SIG-M5 treated with dmso at 0.1 percent for 504 hours (cell line): Measurements from ENCODE around the gene SRM.
"Not testable (repeated sequence)": the region's sequence is repeated elsewhere in the genome, so short reads cannot be mapped to it uniquely, and the experiment has no call there.

Experiments
- DNase-seq: peaks from one replicate; lab custom pipeline; 2025; ENCODE audit not compliant: unreplicated experiment; lab: John Stamatoyannopoulos, UW

SRM gene

DNA sequence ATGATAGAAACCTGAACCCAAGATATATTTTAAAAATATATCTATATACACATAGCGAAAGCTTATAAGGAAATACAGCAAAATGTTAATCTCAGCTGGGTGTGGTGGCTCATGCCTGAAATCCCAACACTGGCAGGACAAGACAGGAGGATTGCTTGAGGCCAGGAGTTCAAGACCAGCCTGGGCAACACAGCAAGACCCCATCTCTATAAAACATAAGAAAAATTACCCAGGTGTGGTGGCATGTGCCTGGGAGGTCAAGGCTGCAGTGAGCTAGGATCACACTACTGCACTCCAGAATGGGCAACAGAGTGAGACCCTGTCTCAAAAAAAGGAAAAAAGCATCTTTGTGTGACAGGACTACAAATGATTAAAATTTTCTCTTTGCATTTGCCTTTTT is 6.0 kb upstream of the SRM start:
- no peak for DNase-seq

DNA sequence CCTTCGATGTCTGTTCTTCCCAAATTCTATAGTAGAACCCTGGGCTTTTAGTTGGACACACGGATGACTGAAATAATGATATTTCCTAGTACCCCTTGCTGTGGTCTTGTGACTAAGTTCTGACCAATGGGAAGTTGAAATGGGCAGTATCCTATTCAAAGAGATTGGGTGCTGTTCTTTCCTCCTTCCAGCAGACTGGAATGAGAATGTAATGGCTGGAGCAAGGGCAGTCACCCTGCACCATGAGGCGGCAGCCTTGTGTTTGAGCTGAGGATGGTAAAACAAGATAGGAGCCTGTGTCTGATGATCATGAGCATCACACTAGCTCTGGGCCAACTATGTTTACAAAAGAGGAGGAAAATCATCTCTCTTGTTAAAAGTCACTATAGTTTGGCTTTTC is 5.1 kb upstream of the SRM start:
- no peak for DNase-seq

DNA sequence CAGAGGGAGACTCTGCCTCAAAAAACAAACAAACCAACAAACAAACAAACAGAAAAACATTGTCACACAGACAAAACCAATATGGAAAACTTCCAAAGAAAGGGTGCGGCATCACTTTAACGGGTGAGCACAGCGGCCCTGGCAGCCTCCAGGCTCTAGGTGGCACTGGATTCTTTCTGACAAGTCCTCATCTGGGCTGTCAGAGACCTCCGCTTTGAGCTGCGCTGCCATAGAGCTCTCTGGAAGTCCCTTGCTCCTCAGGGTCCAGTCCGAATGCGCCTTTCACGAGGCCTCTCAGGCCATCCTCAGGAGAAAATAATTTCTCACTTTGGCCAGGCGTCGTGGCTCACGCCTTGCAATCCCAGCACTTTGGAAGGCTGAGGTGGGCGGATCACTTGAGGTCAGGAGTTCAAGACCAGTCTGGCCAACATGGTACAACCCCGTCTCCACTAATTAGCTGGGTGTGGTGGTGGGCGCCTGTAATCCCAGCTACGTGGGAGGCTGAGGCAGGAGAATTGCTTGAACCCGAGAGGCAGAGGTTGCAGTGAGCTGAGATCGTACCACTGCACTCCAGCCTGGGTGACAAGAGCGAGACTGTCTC is 4.2 kb upstream of the SRM start:
- not testable (repeated sequence) for DNase-seq

DNA sequence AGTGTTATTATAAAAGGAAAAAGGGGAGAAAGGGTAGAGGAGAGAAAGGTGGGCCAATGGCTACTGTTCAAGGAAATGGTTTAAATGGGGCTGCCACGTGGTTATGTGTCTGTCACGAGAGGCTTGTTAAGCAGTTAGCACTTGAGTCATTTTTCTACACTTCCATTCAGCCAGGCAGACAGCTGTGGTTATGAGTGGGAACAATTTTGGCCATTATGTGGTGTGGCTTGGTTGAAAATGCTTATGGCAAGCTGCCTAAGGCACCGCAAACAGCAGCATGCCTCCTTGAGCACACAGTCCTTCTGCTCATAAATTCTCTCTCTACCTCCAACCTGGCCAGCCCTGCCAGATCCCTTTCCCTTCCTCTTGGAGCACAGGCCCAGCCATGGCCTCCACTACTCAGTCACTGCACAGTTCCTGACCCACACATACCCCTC is 3.2 kb upstream of the SRM start:
- no peak for DNase-seq

DNA sequence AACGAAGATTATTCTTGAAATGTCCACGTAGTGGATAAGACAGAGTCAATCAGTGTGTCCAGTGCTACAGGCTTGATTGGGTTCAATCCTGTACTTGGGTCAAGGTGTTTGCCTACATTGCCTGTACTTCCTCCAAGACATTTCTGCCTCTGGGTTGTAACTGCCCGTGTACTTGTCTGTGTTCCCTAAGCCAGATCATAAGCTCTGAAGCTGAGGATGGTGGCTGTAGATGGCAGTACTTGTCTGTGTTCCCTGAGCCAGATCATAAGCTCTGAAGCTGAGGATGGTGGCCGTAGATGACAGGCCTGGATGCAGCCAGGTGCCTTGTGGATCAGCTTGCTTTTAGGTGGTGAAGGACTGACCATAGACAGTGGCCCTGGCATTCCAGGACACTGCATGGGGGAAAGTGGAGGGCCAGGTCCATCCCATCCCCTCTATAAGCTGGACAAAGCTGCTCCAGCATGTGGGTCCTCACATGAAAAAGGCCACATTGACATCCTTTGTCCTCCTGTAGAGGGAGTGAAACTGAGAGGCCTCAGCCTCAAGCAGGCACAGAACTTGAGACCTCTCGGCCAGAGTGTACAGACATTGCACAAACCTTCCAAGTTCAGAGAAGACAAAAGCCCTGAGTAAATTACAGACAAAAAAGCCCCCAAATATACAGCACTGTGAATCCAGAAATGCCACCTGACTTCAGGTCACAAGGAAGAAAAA is 2.0 kb upstream of the SRM start:
- no peak for DNase-seq

DNA sequence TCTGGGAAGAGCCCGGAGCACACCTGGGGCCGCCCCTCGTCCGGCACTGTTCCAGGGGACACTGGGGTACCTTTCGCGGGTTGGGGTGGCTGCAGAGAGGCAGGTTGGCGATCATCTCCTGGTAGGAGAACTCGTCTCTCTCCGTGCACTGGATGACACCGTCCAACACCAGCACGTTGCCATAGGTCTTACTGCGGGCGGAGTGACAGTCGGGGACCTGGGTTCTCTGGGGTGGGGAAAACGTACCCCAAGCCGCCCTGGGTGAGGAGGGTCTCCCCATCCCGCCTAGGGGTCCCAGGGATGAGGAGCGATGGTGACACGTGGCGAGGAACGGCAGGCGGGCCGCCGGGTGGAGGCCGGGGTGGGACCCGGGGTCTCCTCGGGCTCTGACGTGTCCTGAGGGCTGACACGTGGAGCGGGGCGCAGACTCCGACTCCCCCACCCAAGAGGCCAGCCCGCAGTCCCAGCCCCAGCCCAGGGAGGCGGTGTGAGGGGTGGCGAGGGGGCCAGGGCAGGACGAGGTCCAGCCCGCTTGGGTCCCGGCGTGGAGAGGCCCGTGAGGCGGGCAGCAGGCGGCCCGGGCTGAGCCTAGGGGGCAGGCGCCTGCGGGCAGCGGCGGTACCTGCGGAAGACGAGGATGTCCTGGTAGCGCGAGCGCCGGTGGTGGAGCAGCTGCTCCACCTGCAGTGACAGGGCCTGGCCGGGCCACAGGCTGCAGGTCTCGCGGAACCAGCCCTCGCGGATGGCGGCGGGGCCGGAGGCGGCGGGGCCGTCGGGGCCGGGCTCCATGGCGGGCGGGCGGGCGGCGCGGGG is 457 bp downstream of the SRM start:
- DNase-seq = no peak

DNA sequence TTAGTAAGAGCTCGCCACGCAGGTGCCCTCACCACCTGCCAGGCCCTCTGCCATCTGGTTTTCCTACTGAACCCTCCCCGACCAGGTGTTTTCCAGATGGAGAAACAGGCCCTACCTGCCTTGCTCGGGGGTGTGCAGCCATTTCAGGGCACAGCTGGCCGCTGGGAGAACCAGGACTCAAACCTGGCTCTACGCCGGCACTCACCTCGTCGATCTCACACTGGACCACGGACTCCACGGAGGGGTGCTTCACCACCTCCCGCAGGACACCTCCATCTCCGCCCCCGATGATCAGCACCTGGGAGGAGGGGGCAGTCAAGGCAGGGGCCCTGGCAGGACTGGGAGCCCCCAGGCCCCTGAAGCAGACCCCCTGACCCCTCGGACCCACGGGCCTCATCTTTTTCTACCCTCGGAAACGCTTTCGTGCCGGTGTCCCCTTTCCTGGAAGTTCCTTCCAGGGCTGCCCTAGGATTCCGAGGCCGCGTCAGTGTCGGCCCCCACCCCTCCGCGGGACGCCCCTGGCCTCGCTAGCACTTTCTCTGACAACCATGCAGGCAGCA is 1.1 kb downstream of the SRM start:
- no peak for DNase-seq

DNA sequence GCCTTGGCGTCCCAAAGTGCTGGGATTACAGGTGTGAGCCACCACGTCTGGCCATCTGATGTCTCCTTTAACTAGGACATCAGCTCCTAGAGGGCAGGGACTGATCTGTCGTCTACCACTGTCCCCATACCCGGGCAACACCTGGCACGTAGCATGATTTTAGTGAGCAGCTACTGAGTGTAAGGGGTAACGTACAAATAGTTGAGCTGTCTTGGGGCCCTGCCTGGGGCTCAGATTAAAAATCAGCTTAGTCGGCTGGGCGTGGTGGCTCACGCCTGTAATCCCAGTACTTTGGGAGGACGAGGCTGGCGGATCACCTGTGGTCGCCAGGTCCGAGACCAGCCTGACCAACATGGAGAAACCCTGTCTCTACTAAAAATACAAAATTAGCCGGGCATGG is 1.8 kb downstream of the SRM start:
- no peak for DNase-seq

DNA sequence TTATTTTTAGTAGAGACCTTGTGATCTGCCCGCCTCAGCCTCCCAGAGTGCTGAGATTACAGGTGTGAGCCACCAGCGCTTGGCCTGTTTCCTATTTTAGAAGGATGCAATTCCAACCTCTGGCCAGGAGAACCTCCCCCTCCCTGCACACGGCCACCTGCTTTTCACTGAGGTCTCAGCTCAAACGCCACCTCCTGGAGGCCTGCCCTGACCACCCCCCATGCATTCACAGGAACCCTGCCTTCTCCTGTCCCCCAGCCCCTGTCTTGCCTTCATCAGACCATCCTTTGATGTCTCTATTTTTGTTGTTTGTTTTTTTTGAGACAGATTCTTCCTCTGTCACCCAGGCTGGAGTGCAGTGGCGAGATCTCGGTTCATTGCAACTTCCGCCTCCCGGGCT is 2.3 kb downstream of the SRM start:
- DNase-seq = no peak

DNA sequence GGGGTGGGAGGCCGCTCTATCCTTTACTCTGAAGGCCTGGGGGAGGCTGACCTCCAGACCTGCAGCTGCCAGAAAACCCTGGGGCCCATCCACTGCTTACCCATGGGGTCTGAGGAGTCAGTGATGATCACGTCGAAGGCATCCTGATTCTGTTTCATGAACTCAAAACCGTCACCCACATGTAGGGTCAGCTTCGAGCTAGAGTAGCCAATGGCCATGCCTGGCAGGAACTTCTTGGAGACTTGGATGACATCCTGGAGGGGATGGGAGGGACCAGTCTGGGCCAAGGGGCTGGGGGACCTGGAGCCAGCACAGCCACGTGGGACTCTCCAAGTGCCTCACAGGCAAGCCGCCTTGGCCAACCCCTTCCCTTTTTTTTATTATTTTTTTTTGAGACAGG is 3.3 kb downstream of the SRM start:
- no peak for DNase-seq

DNA sequence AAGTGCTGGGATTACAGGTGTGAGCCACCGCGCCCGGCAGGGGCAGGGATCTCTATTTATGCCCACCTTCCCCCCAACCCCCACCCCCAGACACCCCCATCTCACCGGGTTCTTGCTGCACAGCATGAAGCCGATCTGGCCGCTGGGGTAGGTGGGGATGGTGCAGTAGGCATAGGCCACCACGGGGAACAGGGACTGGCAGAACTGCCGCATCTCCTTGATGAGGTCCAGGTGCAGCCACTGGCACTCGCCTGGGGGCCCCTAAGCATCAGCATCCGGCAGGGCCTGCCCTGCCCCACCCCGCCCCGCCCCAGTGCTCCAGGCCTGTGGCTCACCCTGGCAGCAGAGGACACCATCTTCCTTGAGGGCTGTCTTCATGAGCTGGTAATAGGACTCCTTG is 4.1 kb downstream of the SRM start:
- no peak for DNase-seq

DNA sequence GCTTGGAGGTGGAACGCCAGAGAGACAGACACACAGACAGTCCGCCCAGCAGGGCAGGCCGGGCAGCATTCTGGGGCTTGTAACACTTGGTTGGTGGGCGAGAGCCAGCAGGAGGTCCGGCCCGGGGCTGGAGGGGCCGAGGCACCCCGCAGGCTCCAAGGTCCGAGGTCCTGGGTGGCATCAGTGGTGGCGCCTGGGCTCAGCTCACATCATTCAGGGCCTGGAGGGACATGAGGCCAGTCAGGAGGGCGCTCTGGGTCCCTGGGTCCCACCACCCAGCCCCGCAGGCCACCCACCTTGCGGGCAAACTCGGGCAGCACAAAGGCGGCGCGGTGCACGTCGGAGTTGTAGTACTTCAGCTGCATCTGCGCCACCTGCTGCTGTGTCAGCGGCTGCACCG is 5.2 kb downstream of the SRM start:
- no peak for DNase-seq

DNA sequence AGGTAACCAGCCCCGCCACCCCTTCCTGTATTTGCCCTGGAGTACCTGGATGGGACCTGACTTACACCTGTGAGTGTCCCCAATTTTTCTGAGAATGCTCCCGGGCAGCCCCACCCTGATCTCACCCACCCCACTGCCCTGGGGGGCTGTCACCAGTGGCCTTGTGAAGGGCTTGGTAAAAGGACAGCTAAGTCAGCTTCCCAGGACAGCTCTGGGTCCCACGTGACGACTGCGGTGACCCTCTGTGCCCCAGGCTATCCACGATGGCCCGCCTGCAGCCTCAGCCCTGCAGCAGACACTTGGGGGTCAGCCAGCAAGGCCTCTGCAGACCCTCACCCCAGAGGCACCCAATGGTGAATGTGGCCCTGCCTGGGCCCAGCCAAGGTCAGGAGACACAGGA is 5.6 kb downstream of the SRM start:
- no peak for DNase-seq

DNA sequence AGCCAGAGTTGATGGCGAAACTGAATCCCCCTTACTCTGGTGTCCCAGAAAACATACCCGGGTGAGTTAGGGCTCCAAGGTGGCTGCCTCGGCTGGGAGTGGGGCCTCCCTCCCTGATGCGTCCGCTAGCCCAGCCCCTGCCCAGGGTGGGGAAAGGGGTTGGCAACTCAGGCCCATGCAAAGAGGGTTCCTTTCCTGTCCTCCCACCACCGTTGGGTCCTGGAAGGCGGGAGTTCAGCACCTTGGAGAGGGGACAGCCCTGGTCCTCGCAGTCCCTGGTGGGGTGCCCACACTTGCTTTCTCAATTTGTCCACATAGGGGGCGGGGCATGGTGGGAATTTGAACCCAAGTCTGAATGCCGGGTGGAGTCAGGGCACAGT is 6.1 kb downstream of the SRM start:
- DNase-seq = no peak

DNA sequence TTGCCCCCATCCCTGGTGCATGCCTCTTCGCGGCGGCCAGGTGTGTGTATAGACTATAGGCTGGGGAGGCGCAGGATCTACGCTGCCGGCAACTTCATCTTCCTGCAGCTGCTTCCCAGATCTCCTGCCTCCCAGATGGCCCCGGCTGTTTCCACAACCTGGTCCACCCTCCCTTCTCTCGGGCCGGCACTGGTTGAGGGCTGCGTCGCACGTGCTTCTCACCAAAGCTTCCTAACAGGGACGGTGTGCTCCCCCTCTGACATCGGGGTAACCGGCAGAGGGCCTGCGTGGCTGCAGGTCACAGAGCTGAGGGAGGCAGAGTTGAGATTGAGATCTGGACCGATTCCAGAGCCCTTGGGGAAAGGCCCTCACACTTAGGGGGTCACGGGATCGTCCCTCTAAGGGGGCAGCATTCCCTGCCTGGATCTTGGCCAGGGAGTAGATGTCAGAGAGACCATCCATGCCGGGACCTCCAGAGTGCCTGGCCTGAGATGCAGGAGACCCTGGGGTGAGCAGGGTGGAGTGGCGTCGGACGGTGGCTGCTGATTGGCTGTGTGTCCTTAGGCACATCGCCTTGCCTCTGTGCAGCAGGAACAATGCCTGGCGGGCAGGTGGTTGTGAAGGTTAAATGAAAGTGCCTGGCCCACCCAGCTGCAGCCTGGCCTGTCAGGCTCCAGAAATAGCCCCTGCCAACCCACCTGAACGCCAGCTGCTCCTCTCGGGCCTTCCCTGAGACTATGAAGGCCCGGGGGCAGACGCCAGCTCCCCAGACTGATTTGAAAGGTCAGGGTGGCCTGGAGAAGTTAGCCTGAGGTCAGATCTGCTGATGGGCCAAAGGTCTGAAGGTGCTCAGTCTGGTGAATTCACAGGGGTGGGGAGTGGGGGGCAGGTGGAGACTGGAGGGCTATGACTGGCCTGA is 6.7 kb downstream of the SRM start:
- no peak for DNase-seq

DNA sequence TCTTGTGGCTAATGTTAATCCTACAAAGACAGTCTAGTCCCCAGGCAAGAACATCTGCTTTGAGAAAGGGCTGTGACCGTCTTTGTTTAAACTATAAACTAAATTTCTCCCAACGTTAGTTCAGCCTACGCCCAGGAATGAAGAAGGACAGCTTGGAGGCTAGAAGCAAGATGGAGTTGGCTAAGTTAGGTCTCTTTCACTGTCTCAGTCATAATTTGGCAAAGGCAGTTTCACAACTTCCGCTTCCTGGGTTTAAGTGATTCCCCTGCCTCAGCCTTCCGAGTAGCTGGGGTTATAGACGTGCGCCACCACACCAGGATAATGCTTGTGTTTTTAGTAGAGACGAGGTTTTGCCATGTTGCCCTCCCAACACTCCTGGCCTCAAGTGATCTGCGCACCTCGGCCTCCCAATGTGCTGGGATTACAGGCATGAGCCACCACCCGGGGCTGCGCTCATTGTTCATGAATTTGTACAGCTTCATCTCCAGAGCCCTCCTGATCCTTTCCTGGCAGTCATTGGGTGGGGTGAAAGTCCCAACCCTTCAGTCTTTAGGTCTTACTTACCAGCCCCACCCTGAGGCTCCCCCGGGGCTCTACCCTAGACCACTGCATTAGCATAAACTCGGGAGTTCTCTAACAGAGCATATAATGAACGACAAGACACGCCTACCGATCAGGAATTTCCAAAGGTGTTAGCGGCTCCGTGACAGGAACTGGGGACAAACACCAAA is 7.9 kb downstream of the SRM start:
- peak; percentile 81 for DNase-seq

DNA sequence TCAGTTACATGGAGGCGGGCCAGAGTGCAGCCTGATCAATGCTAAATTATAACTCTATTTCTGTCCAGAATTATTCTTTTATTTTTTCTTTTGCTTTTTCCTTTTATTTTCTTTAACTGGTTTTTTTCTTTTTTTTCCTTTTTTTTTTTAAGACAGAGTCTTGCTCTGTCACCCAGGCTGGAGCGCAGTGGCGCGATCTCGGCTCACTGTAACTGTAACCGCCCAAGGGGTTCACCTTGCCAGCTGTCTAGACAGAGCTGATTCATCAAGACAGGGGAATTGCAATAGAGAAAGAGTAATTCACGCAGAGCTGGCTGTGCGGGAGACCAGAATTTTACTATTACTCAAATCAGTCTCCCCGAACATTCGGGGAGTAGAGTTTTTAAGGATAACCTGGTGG is 8.7 kb downstream of the SRM start:
- not testable (repeated sequence) for DNase-seq

DNA sequence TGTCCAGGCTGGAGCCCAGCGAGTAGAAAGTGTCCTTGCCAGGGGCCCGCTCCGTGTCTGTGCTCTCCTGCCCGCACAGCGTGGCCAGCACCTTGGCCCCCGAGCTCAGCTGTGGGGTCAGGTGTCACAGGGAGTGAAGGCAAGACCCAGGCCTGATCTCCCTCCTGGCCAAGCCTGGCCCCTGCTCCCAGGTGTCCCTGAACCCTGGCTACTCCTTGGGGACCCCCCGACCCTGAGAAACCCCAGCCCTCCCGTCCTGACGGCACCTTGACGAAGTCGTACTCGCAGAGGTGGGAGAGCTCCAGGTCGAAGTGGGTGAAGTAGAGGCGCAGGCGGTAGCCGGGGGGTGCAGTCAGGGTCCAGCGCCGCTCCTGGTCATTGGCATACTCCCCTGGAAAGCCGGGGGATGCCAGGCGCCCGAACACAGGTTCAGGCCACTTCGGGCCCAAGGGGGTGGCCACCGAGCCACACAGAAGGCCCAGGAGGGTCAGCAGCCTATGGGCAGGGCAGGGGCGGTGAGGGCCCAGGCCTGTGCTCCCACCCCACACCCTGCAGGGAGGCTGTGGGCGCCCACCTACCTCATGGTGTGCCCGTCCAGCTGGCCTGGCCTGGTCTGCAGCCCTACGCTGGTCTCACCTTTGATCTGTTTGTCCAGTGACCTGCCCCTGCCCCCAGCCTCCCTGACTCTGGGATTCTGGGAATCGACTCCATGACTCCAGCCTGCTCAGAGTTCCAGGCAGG is 13.0 kb downstream of the SRM start, which contains the start of gene MASP2:
Gene MASP2, minus strand, starts transcription at position 615 of the 741 bp plus-strand sequence. Its CDS starts 32 bp downstream, at position 583.
- no peak for DNase-seq

DNA sequence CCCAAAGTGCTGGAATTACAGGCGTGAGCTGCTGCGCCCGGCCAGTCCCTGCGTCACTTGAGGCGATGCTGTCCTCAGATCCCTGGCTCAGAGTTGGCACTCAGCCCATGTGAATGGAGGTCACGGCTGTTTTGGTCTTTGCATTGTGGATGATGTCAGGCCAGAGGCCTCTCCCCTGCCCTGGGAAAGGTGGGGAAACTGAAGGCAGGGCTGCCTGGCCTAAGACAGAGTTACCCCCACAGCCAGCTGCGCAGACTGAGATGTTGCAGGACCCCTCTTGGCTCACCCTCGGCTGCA is 13.6 kb downstream of the SRM start:
- DNase-seq = no peak
